ENCODE data around the gene CIAO3.
A peak's percentile ranks its signal among the peaks of the same experiment; 100 is the strongest.

CIAO3 gene

DNA sequence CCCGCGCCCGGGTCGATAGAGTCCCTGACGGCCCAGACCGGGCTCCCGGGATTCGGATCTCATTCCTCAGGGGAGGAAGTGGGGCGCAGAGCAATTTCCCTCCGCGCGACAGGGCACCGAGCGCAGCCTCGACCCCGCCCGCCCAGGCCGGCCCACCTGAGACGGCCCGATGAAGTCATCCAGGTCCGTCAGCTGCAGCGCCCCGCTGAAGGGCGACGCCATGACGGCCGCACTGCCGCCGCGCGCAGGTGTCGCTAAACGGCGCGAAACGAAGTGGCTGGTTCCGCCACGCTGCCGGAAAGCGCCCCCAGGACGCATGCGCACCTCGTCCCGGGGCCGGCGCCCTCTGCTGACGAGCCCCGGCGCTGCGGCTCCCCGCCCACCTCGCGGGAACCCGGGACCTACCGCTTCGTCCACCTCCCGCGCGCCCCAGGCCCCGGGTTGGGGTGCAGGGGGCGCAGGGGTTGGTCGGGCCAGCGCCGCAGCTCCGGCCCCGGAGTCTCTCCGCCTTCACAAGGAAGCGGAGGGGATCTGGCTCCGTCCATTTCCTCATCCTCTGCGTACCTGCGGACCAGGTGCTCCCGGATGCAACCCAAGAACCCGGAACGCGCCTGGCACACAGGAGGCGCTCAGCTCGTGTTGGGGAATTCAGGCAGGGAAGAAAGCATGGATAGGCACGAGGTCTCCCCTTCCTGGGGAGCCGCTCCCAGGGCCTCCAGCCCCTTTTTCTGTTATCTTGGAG, at the start of gene CIAO3:
TSS of gene CIAO3 (minus strand) at position 234 of the 742 bp plus-strand sequence. CDS start at position 222, 12 bp downstream.
- peak; percentile 80 to 88 for DNase-seq (ENCODE audit: low read depth in 2 of 2)

DNA sequence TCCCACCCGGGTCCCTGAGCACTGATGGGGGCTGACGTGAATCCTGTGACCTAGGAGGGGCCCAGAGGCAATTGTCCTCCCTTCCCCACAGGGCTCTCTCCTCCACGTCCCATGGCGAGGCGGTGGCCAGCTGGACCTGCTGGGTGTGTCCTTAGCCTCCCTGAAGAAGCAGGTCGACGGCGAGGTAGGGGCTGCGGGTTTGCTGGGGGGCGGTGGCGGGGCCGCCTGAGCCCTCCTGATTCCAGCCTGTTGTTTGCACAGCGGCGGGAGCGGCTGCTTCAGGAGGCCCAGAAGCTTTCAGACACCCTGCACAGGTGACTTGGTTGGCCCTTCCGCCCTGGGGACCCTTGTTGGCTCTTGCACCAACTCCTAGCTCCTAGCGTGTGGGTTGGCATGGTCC, 49.3 kb upstream of the CIAO3 start:
- DNase-seq (ENCODE audit: low read depth in 2 of 2): no peak

GRCh38 chr16:789191-789850, 48.5 kb upstream of the CIAO3 start:
- no peak for DNase-seq (ENCODE audit: low read depth in 2 of 2)

- DNase-seq (ENCODE audit: low read depth in 2 of 2): peak; percentile 86 to 94
These were observed 47.8 kb upstream of the CIAO3 start, which contains the start of gene CHTF18 for GRCh38 chr16:788399-789126. Gene CHTF18 (plus strand): TSS chr16:788620. CDS start chr16:788685, 65 bp downstream.

- DNase-seq (ENCODE audit: low read depth in 2 of 2): no peak
These were observed 47.2 kb upstream of the CIAO3 start, which contains the start of gene RPUSD1 for GRCh38 chr16:787978-788398. Gene RPUSD1 (minus strand): TSS chr16:788381. CDS start chr16:787737, 644 bp downstream.

GRCh38 chr16:787321-787966, 46.6 kb upstream of the CIAO3 start:
- DNase-seq (ENCODE audit: low read depth in 2 of 2): no peak

DNA sequence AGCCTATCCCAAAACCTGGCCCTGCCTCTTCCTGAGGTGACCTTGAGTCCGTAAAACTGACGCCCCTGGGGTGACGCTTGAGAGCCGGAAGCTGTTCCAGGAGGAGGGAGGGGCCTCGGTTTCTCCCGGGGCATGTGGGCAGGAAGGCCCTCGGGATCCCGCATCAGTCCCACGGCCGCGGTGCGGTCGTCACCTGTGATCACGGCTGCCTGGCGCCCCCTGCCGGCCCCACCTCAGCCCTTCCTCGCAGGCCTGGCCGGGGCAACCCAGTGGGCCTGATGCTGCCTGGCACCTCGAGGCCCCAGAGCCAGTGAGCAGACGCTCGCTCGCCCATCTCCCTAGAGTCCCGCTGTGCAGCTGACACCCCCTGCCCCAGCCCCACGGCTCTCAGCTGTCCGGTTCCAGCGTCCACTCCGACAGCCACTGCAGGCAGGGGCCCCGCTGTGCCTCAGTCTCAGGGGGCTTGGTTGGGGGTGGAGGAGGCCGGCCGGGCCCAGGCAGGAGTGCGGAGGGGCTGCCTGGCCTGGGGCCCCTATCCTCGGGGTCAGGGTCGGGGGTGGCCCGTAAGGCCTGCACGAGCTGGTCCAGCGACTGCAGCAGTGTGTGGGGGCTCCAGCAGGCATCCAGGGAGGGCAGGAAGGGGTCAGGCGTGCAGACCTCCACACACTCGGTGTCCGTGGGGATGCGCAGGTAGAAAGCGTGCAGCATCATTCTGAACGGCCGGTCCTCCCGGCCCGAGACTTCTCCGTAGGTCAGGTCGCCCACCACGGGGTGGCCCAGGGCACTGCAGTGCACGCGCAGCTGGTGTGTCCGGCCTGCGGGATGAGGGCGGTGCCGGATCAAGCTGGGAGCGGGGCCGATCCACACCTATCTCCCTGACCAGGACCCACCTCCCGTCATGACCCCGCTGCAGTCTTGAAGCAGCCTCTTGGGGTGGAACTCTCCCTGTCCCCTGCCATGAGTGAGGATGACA, 45.1 kb upstream of the CIAO3 start:
- peak; percentile 40 to 63 for DNase-seq (ENCODE audit: low read depth in 2 of 2)

- no peak for DNase-seq (ENCODE audit: low read depth in 2 of 2)
These were observed 43.6 kb upstream of the CIAO3 start for GRCh38 chr16:784431-784830.

DNA sequence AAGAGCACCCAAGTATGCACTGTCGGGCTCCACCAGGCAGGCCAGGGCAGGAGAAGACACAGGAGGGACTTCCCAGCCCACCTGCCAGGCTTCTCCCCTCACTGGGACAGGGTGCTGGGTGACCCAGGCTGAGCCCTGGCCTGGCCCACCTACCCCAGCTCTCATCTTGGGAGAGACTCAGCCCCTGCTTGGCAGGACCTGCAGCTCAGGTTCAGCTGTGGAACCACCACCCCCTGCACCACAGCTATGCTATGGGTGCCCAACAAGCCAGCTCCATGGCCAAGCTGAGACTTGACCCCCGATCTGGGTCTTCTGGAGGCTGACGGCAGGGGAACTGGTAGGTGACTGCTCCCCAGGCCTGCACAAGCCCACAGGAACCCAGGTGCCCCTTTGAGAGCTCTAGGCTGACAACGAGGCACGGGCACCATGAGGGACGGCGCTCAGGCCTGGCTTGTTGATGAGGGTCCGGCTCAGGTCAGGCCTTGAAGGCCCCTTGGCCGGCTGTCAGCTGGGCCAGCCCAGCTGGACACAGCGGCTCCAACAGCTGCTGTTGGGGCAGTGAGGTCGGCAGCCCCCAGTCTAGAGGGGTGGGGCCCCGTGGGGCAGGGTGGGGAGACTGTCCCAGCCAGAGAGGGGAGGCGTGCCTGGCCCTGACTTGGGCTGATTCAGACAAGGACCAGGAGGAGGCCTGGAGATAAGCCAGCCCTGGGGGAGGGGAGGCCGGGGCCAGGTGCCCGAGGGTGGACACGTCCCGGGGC, 42.8 kb upstream of the CIAO3 start:
- no peak for DNase-seq (ENCODE audit: low read depth in 2 of 2)

GRCh38 chr16:782766-783403, 42.1 kb upstream of the CIAO3 start:
- no peak for DNase-seq (ENCODE audit: low read depth in 2 of 2)

GRCh38 chr16:782258-782657, 41.5 kb upstream of the CIAO3 start:
- no peak for DNase-seq (ENCODE audit: low read depth in 2 of 2)

DNA sequence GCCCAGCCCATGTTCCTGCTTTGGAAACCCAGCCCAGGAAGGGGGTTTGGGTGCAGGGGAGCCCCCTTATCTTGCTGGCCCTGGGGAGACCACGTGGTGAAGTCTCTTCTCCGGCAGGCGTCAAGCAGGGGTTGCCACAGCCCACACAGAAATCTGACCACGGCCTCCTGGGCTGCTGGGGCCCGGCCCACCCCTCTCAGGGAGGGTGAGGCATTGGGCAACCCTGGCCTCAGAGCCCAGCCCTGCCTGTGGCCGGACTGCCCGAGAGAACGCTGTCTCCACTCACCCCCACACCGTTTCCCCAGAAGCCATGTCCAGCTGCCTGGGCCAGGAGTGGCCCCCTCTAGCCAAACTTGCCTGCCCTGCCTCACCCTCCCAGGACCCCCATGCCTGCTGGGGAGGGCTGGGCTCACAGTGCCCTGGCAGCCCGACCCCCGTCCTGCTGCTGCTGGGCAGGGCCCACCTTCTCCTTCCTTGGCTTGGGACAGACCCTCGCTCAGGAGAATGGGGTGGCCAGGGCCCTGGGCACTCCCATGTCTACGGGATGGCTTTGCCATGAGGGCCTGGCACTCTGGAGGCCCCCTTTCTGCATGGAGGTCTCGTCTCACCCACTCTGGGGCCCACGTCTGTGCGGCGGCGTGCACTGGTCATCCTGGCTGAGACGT, 40.7 kb upstream of the CIAO3 start:
- DNase-seq (ENCODE audit: low read depth in 2 of 2): no peak

DNA sequence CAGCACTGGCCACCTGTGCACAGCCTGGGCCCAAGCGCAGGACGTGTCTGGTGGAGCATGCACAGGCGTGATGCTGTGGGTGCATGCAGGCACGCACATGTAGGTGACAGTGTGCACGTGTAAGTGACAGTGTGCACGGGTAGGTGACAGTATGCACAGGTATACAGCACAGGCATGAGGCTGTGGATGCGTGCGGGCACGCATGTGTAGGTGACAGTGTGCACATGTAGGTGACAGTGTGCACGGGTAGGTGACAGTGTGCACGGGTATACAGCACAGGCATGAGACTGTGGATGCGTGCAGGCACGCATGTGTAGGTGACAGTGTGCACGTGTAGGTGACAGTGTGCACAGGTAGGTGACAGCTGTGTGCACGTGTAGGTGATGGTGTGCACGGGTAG, 39.5 kb upstream of the CIAO3 start:
- no peak for DNase-seq (ENCODE audit: low read depth in 2 of 2)

GRCh38 chr16:779561-779960, 38.8 kb upstream of the CIAO3 start:
- no peak for DNase-seq (ENCODE audit: low read depth in 2 of 2)

DNA sequence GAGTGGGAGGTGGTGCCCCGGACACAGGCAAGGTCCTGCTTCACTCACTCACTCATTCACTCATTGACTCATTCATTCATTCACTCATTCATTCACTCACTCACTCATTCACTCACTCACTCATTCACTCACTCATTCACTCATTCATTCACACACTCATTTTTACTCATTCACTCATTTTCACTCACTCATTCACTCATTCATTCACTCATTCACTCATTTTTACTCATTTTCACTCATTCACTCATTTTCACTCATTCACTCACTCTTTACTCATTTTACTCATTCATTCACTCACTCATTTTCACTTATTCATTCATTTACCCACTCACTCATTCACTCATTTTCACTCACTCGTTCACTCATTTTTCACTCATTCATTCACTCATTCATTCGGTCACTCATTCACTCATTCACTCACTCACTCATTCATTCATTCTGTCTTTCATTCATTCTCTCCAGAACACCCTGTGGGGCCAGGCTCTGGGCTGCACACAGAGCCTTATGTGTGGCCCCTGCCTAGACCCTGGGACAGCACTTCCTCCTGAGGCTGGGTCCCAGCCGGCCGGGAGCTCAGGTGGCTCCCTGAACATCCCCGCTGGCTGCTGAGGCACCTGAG, 38.2 kb upstream of the CIAO3 start:
- DNase-seq (ENCODE audit: low read depth in 2 of 2): no peak

GRCh38 chr16:778447-778846, 37.6 kb upstream of the CIAO3 start:
- DNase-seq (ENCODE audit: low read depth in 2 of 2): no peak

GRCh38 chr16:777826-778225, 37.0 kb upstream of the CIAO3 start:
- no peak for DNase-seq (ENCODE audit: low read depth in 2 of 2)

DNA sequence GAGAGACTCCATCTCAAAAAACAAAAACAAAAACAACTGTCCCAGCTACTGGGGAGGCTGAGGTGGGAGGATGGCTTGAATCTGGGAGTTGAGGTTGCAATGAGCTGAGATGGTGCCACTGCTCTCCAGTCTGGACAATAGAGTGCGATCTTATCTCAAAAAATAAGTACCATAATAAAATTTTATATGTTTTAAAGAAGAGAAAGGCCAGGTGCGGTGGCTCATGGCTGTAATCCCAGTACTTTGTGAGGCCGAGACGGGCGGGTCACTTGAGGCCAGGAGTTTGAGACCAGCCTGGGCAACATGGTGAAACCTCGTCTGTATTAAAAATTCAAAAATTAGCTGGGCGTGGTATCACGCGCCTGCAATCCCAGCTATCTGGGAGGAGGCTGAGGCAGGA, 36.0 kb upstream of the CIAO3 start:
- no peak for DNase-seq (ENCODE audit: low read depth in 2 of 2)

Data from stimulated activated CD4-positive, alpha-beta T cell treated with anti-CD3 and anti-CD28 coated beads, Interleukin-1b, Interleukin-23, amount 100 ng/mL, for 1 hour (primary cell).